UCSD-AML1 (cell line): Measurements from ENCODE around the gene VPS41.

Source experiments
- DNase-seq: peaks from one replicate; lab custom pipeline; 2025; ENCODE audit not compliant: unreplicated experiment; lab: John Stamatoyannopoulos, UW

VPS41 gene

DNA sequence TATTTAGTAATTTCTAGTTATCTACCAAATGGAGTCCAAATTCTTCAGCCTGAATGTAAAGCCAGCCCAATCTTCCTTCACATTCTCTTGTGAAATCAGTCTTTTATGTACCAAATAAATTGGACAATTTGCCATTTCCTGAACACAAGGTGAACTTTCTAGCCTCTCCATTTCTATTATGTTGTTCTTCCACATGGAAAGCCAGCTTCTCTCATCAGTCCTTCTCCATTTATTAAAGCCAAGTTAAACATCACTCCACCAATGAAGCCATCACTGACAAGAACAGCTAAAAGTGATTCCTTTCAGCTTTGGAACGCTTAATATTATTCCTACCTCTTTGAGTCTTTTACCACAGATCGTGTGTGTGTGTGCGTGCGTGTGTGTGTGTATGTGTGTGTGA, 88.4 kb downstream of the VPS41 start:
- DNase-seq, result no peak

- no peak for DNase-seq
Observed at GRCh38 chr7:38819463-38819862, 89.5 kb downstream of the VPS41 start.

DNA sequence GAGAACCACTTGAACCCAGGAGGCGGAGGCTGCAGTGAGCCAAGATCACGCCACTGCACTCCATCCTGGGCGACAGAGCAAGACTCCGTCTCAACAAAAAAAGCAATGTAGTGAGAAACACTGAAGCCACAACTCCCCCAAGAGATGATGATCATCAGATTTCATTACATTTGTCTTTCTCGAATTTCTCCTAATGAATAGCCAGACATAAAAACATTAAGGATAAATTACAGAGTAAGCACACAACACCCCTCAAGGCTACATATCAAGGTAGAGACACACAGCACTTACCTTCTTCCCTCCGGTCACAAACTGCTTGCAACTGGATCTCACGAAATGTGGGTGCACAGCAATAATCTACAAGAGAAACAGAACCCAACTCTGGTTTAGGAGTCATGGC, 91.5 kb downstream of the VPS41 start:
- no peak for DNase-seq

- no peak for DNase-seq
Observed at GRCh38 chr7:38813768-38814167, 95.2 kb downstream of the VPS41 start.

DNA sequence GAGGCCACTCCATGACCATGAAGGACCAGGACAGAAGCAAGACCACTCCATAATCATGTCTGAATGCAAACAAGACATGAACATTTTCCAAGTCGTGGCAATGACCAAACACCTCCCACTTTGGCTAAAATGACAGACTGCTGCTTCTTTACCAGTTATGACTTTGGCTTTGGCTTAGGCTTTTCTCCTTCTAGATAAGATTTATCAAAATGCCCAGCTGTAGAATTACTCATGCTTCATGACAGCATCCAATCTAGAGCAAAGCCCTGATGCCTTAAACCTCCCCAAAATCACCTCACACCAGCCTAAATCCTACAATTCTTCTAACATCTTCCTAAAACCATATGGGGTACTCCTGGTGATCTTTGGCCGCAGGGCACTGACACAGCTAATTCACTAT, 102.1 kb downstream of the VPS41 start:
- DNase-seq, result no peak

DNA sequence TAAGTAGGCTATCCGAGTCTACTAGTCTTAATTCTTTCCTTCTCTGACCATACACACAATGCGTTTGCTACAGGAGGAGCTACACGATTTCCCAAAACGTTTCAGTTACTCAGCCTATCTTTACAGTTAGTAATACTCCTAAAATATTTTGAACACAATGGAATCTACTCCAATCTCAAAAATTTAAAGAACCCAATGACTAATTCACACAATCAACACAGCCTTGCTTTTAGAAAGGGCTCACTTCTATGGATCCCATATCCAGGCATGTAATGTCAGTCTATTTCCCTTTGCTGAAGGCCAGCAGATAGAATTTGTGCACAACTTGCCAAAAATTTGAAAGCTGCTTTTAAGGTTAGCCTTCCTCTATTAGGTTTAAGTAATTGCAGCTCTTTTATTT, 107.2 kb downstream of the VPS41 start:
- DNase-seq, result no peak

DNA sequence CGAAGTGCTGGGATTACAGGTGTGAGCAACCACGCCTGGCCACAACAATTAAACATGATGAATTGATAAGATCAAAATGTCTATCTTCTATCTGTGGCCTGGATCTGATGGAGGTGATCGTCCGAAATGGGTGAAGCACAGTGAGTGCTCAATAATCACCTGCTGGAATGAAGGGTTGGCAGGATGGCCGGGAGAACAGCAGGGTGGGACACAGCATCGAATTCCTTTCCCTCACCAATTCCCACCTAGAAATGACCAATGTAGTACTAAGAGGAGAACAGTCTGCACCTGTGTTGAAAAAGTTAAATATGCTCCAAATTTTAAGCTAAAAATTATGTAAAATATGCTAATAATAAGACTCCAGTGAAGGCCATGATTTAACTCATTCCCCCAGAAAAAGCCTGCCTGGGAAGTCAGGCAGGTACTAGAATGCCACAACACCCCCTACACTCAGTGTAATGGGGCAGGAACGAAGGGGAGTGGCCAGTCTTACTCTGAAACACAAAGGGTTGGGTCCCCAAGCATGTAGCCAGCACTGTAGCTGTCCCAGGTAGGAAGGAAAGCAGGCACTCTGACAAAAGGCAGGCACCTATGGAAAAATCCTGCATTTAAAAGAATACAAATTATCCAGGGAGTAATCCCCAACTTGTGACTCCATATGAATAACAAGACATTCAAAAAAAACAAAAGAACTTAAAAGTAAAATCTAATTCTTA, 110.3 kb downstream of the VPS41 start:
- no peak for DNase-seq

- DNase-seq, result no peak
Observed at GRCh38 chr7:38796626-38797501, 112.1 kb downstream of the VPS41 start.

GRCh38 chr7:38795593-38795992, 113.4 kb downstream of the VPS41 start:
- no peak for DNase-seq

DNA sequence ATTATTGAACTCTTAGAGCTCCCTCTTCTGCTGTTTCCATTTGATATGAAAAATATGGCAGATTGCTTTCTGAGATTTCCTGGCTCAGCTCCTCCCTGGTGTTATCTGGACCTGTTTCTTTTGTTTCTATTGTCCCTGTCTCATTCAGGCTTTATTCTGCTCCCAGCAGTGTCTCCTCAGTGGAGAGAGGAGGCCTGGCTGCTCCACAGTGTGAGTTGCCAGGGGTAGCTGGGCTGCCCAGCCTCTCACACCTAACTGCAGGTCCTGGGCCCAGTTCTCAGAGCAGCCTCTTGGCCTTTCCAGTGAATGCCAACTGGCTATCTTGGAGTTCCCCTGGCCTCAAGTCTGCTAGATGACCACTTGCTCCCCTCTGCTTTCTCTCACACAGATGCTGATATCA, 127.0 kb downstream of the VPS41 start:
- no peak for DNase-seq

GRCh38 chr7:38777609-38778008, 131.4 kb downstream of the VPS41 start:
- no peak for DNase-seq

DNA sequence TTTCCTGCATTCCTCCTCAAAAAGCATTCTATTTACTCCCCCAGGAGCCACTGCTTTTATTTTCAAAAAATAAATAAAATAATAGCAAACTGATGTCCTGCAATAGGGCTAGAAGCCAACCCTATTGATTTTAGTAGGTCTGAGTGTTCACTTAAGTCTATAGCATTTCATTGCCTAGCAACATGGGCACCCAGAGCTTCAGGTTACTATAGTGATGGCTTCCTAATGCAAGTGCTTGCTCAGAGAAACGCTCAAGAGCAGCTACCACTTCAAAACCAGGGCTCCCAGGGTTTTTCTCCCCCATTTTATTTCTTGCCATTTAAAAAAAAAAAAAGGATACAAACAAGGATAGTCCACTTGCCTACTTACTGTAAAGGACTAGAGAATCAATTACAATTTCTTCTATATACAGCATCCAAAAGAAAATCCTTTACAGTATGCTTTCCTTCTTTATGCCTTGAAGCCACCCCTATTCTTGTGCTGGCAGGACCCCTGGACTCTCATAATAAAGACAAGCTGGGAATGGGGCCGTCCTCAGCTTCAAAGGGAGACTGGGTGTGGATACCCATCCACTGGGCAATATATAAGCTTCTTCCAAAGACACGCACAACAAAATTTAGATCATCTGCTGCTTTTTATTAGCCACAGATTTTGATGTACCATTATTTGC, 133.3 kb downstream of the VPS41 start:
- no peak for DNase-seq

GRCh38 chr7:38773430-38773829, 135.6 kb downstream of the VPS41 start:
- DNase-seq, result no peak

GRCh38 chr7:38760226-38760625, 148.8 kb downstream of the VPS41 start:
- no peak for DNase-seq

DNA sequence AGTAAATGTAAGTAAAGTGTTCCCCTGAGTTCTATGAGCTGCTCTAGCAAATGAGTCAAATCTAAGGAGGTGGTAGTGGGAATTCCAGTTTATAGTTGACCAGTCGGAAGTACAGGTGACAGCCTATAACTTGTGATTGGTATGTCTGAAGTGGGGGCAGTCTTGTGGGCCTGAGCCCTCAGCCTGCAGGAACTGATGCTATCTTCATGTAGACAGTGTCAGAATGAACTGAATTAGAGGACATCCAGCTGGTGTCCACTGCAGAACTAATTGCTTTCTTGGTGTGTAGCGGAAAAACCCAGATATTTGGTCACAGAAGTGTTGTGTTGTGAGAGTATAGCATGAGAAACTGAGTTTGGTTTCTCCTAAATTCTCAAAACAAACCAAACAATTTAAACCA, 150.0 kb downstream of the VPS41 start:
- DNase-seq, result no peak

DNA sequence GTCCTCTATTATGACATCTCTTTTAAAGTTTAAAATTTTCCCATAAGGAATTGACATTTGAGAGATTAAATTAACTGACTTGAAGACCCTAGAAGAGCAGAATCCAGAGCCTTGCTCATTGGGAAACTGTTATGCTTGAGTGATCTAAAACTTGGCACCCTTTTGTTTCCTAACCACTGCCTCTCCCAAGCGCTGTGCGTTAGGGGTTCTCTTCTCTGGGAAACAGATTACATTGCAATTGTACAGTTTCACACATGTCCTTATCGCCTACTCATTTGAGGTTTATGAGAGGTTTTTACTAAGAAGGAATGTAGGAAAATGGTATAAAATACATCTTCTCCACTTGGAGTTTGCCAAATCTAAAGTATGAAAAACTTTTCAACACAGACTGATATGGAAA, 151.1 kb downstream of the VPS41 start:
- no peak for DNase-seq

GRCh38 chr7:38756521-38756920, 152.5 kb downstream of the VPS41 start:
- no peak for DNase-seq

DNA sequence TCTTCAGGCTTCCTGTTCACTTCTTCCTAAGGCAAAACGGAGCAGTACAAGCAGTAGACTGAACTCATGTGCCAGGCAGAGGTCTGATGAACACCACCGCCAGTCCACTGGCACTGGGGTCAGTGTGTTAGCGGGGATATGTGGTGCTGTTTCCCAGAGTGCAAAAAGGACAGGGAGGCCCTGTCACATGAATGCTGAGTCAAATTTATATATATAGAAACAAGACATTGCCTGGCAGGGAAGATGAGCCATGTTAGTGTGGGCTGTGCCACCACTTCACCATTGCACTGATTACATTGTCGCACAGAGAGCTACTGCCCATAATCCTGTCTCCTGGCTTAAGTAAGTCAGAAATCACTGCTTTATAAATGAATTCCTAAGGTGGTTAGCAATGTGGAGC, 155.6 kb downstream of the VPS41 start:
- no peak for DNase-seq

DNA sequence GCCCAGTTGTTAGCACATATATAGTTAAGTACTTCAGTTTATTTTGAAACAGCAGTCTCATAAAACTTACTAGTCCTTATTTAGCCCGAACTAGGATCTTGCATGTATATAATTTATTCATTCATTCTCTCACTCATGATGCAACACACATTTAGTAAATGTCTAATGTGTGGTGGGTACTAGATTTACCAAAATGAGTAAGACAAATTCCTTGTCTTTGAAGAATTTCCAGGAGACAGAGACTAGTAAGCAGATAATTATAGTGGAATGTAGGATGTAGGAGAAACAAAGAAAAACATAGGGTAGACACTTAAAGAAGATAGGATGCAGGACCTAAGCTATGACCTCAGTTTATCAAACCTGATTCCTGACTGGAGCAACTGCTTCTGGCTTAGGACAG, 157.6 kb downstream of the VPS41 start:
- DNase-seq, result no peak

GRCh38 chr7:38748056-38748610, 160.9 kb downstream of the VPS41 start:
- DNase-seq, result no peak

DNA sequence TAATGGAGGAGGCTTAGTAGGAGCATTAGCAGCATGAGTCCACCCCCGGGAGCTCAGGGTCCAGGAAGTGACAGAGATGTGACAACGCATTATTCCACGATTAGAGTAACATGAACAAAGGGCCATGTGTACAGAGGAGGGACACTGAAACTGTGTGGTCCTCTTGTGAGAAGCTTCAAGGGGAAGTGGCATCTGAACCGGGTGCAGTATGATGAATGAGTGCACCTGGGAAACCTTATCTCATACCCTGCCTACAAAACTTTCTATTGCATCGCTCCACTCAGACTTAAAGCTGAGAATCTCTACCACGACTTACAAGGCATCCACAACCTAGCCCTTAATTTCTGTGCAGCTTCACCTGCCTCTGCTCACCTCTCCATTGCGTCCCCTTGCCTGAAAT, 162.6 kb downstream of the VPS41 start:
- no peak for DNase-seq

GRCh38 chr7:38744746-38745145, 164.2 kb downstream of the VPS41 start:
- DNase-seq, result no peak
